HEK293 (cell line): ENCODE data around the gene CENATAC.

Source experiments
- BCL6B ChIP-seq: fragments of 450-650 bp; formaldehyde crosslinking; IDR thresholded peaks from 2 replicates; pipeline ENCODE4 v1.5.1; 2017; ENCODE audit warnings: missing biosample characterization, missing genetic modification characterization
- KLF16 ChIP-seq: fragments of 450-650 bp; formaldehyde crosslinking; IDR thresholded peaks from 2 replicates; pipeline ENCODE4 v1.5.1; 2017; ENCODE audit warnings: missing biosample characterization, missing genetic modification characterization
- KLF8 ChIP-seq: fragments of 450-650 bp; formaldehyde crosslinking; IDR thresholded peaks from 2 replicates; pipeline ENCODE4 v1.5.1; 2016; ENCODE audit warnings: missing biosample characterization, missing genetic modification characterization
- PBX3 ChIP-seq: sonication (generic); formaldehyde crosslinking; IDR thresholded peaks from 2 replicates; pipeline ENCODE4 v1.8.1; 2022; ENCODE audit warnings: mild to moderate bottlenecking, moderate library complexity, missing genetic modification reagents
- PRDM2 ChIP-seq: fragments of 450-650 bp; formaldehyde crosslinking; IDR thresholded peaks from 2 replicates; pipeline ENCODE4 v1.5.1; 2016; ENCODE audit warnings: missing biosample characterization, missing genetic modification characterization, borderline replicate concordance
- PRDM4 ChIP-seq: fragments of 450-650 bp; formaldehyde crosslinking; IDR thresholded peaks from 2 replicates; pipeline ENCODE4 v1.5.1; 2017; ENCODE audit warnings: missing biosample characterization, missing genetic modification characterization
- REST ChIP-seq: fragments of 450-650 bp; formaldehyde crosslinking; IDR thresholded peaks from 2 replicates; pipeline ENCODE4 v1.5.1; 2016; ENCODE audit warnings: missing biosample characterization, missing genetic modification characterization
- SETDB1 ChIP-seq: IDR thresholded peaks from one replicate; pipeline ENCODE4 v1.6.1; 2017; ENCODE audit warnings: mild to moderate bottlenecking, low read length, moderate library complexity, mixed read lengths; ENCODE audit not compliant: insufficient read length
- YY1 ChIP-seq: fragments of 450-650 bp; formaldehyde crosslinking; IDR thresholded peaks from 2 replicates; pipeline ENCODE4 v1.5.1; 2018; ENCODE audit warnings: missing biosample characterization, missing genetic modification characterization
- ZBTB48 ChIP-seq: fragments of 450-650 bp; formaldehyde crosslinking; IDR thresholded peaks from 2 replicates; pipeline ENCODE4 v1.5.1; 2016; ENCODE audit warnings: missing biosample characterization, missing genetic modification characterization
- ZBTB7A ChIP-seq: fragments of 450-650 bp; formaldehyde crosslinking; IDR thresholded peaks from 2 replicates; pipeline ENCODE4 v1.5.1; 2016; ENCODE audit warnings: low read depth, missing biosample characterization, missing genetic modification characterization
- ZNF202 ChIP-seq: fragments of 450-650 bp; formaldehyde crosslinking; IDR thresholded peaks from 2 replicates; pipeline ENCODE4 v1.5.1; 2016; ENCODE audit warnings: missing biosample characterization, missing genetic modification characterization, borderline replicate concordance
- ZNF266 ChIP-seq: fragments of 450-650 bp; formaldehyde crosslinking; IDR thresholded peaks from 2 replicates; pipeline ENCODE4 v1.5.1; 2016; ENCODE audit warnings: missing biosample characterization, missing genetic modification characterization, low read depth
- ZNF488 ChIP-seq: fragments of 450-650 bp; formaldehyde crosslinking; IDR thresholded peaks from 2 replicates; pipeline ENCODE4 v1.5.1; 2016; ENCODE audit warnings: missing biosample characterization, missing genetic modification characterization
- ZNF530 ChIP-seq: fragments of 450-650 bp; formaldehyde crosslinking; IDR thresholded peaks from 2 replicates; pipeline ENCODE4 v1.5.1; 2016; ENCODE audit warnings: low read depth, missing biosample characterization, missing genetic modification characterization
- ZNF571 ChIP-seq: fragments of 450-650 bp; formaldehyde crosslinking; IDR thresholded peaks from 2 replicates; pipeline ENCODE4 v1.5.0; 2017; ENCODE audit warnings: missing biosample characterization, missing genetic modification characterization
- ZNF621 ChIP-seq: fragments of 450-650 bp; formaldehyde crosslinking; IDR thresholded peaks from 2 replicates; pipeline ENCODE4 v1.5.1; 2017; ENCODE audit warnings: missing biosample characterization, missing genetic modification characterization
- ZNF623 ChIP-seq: fragments of 450-650 bp; formaldehyde crosslinking; IDR thresholded peaks from 2 replicates; pipeline ENCODE4 v1.5.1; 2016; ENCODE audit warnings: missing biosample characterization, missing genetic modification characterization
- ZNF692 ChIP-seq: fragments of 450-650 bp; formaldehyde crosslinking; IDR thresholded peaks from 2 replicates; pipeline ENCODE4 v1.5.1; 2016; ENCODE audit warnings: missing biosample characterization, missing genetic modification characterization
- ZNF768 ChIP-seq: fragments of 450-650 bp; formaldehyde crosslinking; IDR thresholded peaks from 2 replicates; pipeline ENCODE4 v1.5.1; 2018; ENCODE audit warnings: missing biosample characterization, mild to moderate bottlenecking, missing genetic modification characterization

The CENATAC gene

GRCh38 chr11:119030329-119031047 lies 32.5 kb downstream of the CENATAC start, which contains the start of gene SLC37A4 (continued):
- TF ChIP-seq ZNF530 (tag by site-specific recombination), result no peak
- TF ChIP-seq ZNF692, result peak; percentile 12; the same call in 1 of the 2 replicates
- no peak for TF ChIP-seq SETDB1
- TF ChIP-seq ZBTB48, result 0 out of 2 replicates have a peak, but pooled peaks have one; percentile 20
- no peak for TF ChIP-seq ZBTB7A (tag by site-specific recombination)
- TF ChIP-seq BCL6B, result no peak
- no peak for TF ChIP-seq ZNF621
- no peak for TF ChIP-seq ZNF623 (tag by site-specific recombination)
- peak; percentile 62; the same call in 1 of the 2 replicates for TF ChIP-seq KLF8 (tag by site-specific recombination)
- TF ChIP-seq PRDM2 (tag by site-specific recombination), result no peak
- no peak for TF ChIP-seq ZNF488 (tag by site-specific recombination)
- no peak for TF ChIP-seq ZNF202 (tag by site-specific recombination)
- 0 out of 2 replicates have a peak, but pooled peaks have one; percentile 29 for TF ChIP-seq KLF16 (tag by site-specific recombination)
- TF ChIP-seq REST, result peak; percentile 57
- TF ChIP-seq YY1 (tag by site-specific recombination), result no peak
- no peak for TF ChIP-seq ZNF266 (tag by site-specific recombination)
- no peak for TF ChIP-seq ZNF571 (tag by site-specific recombination)
- no peak for TF ChIP-seq ZNF768 (tag by site-specific recombination)
- no peak for TF ChIP-seq PBX3 (CRISPR knock-in tag)
- no peak for TF ChIP-seq PRDM4
